ENCODE results near the gene BRD7.

Gene BRD7

DNA sequence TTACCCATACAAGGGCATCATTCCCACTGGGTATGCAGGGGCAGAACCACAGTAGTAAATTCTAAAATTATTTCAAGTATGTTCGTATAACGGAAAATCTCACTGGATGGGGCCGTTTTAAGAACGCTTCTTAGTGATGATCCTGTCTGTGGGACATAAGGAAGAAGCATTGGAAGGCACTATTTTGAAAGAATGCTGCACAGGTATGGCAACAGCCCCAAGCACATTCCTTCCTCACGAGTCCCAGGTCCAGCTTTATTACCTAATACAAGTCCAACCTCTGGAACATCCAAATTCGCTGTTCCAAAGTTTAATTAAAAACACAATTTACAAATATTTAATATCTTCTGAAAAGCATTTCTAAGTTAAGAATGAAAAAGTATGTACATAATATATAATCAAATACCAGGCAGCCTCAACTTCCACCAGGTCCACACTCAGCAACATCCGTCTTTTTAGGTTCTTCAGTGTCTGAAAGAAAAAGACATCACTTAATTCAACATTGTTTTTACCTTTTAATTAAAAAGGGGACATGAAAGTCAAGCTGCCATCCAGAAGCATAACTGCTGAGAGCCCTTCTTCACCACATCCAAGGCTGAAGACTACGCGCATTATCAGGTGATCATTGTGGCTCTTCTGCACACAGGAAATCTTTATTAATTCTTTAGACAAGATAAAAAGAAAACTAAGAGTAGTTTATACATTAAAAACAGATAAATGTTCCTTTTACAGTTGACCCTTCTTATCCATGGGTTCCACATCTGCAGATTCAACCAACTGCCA, 49.8 kb downstream of the BRD7 start:
- DNase-seq (ENCODE audit: low read depth), result no peak

GRCh38 chr16:50316848-50317630, 51.7 kb downstream of the BRD7 start:
- DNase-seq (ENCODE audit: low read depth), result no peak

GRCh38 chr16:50316102-50316847, 52.5 kb downstream of the BRD7 start:
- no peak for DNase-seq (ENCODE audit: low read depth)

DNA sequence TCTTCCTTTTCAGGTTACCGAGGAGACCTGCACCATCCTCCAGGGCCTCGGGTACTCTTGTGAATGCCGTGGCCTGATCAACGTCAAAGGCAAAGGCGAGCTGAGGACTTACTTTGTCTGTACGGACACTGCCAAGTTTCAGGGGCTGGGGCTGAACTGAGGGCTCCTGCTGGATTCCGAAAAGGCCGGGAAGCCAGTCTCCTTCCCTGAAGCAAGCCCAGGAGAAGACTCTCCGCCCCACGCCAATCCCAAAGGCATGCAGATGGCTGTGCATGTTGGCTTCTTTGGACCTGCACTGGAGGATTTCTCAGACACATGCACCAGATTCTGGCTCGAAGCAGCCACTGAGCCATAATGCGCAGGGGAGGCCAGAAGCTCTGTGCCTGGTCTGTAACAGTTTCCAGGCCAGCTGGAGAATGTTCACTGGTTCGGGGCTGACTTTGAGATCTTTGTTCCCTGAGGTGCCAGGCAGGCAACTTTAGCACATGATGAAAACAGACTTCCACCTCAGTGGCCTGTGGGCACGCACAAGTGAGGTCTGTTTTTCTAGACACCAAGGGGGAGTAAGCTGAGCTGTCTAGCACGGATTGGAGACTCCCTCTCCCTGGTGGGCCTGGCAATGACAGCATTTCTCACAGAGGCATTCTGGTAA, 53.3 kb downstream of the BRD7 start:
- DNase-seq (ENCODE audit: low read depth), result no peak

DNA sequence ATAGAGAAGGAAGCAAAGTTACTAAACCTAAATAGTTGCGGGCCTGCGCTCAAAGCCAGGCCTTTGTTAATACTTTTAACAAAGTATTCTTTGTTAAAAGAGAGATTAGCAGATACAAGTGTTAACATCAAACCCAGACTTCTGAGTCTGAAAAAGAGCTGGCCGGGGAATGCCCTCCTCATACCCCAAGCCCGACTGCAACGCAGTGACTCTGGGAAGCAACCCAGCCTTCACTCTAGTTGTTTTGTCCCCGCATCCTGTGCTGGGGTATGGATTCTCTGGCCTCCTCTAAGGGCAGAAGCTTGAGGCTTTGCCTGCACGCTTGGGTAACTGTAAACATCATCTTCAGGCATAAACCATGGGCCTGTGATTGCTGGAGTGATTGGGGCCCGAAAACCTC, 54.1 kb downstream of the BRD7 start:
- no peak for DNase-seq (ENCODE audit: low read depth)

DNA sequence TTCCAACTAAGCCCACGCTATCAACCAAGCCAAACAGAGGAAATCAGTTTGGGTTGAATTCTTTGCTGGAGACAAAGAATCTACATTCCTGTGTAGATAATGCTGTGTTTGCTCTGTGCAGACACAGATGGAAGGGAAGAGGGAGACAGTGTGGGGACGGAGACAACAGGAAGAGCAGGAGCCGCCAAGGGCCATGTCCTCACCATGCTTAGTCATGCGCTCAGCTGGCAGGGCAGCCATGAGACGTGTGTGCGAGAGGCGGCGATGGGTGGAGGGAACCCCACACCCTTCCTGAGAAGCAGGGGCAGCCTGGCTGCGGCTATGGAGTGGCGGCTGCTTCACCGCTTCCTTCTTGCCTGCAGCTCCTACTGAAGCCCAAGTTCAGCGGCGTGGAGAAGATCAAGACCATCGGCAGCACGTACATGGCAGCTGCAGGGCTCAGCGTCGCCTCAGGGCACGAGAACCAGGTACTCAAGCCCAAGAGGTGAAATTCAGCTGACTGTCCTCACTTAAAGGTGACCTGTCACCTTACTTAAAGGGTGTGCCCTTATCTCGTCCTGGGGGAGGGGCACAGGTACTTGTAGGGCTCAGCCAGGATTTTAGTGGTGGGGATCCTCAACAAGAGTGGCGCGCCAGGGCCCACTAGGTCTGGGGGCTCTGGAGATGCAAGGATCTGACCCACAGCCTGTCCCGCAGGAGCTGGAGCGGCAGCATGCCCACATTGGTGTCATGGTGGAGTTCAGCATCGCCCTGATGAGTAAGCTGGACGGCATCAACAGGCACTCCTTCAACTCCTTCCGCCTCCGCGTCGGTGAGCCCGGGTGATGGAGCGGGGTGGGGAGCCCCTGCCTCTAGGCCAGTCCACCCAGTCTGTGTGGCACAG, 55.0 kb downstream of the BRD7 start:
- DNase-seq (ENCODE audit: low read depth), result no peak

- DNase-seq (ENCODE audit: low read depth), result no peak
Observed at GRCh38 chr16:50311891-50312501, 56.8 kb downstream of the BRD7 start.

DNA sequence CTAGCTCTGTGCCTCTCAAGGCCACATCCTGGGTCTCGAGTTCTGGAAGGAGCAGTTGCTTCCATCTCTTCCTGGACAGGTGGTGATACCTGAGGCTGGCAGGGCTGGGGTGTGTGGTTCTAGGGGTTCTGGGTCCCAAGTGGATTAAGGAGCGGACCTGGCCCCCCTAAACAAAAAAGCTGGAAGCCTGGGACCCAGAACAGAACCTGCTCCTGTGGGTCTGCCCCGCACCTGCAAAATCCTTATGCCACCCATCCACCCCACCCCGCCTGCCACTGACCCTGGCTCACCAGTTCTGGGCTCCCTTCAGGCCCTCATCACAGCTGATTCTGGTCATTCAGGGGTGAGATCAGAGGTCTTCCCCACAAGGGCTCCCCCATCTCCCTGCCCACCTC, 57.7 kb downstream of the BRD7 start:
- DNase-seq (ENCODE audit: low read depth), result no peak

DNA sequence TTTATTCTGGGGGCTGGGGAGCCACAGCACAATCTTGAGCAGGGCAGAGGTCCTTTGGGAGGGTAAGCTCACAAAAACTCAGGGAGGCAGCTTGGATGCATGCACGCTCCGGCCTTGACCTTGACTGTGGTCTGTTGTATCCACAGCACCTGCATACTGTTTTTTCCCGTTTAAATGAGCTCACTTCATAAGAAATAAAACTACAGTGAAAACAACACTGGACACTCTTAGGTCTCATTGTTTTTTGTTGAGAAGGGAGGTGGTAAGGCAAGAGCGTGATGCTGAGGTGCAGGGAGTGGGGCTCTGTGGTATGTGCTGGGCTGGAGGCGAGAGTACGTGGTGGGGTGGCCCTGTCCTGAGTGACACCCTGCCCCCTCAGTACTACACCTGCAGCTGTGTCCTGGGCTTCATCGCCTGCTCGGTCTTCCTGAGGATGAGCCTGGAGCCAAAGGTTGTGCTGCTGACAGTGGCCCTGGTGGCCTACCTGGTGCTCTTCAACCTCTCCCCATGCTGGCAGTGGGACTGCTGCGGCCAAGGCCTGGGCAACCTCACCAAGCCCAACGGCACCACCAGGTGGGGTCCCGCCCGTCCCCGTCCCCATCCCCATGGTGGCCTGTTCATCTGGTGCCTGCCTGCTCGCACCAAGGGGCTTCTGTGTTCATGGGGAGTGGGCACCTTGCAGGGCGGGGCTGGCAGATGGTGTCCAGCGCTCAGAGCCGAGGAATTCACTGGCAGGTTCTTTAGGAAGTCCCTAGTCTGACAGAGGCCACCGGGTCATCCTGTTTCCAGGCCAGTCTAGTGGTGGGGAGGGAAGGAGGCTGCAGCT, 58.3 kb downstream of the BRD7 start:
- DNase-seq (ENCODE audit: low read depth), result no peak

- DNase-seq (ENCODE audit: low read depth), result no peak
Observed at GRCh38 chr16:50309527-50310307, 59.1 kb downstream of the BRD7 start.

DNA sequence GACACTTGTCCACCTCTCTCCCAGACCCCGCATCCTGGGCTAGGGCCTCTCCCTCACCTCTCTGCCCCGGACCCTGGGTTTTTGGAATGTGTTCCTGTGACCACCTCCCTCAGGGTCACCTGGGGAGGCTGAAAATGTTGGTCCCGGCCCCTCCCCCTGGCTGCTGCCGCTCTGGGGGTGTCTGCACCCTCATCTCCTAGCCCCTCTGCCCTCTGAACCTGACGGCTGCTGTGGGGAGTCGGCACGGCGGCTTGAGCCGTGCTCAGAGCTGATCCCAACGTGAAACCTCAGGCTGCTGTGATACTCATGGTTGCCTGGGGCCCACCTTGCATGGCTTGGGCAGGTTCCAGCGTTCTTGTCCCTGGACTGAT, 59.6 kb downstream of the BRD7 start:
- DNase-seq (ENCODE audit: low read depth), result no peak

GRCh38 chr16:50308237-50308965, 60.4 kb downstream of the BRD7 start:
- no peak for DNase-seq (ENCODE audit: low read depth)

DNA sequence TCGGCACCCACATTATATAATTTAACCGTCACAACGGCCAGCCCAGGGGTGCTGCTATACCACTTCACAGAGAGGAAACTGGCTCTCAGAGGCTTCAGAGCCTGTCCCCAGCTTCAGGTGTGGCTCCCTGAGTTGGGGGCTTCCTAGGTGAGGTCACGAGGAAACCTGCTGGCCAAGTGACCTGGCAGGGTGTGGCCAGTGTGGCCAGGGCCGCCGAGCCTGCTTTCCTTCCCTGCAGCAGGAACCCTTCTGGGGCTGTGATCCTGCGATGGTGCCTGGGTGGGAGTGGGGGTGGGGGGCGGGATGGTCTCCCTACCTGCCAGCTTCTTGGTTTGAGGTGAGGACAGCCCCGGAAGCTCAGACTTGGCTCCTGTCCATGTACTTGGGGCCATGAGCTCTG, 62.5 kb downstream of the BRD7 start:
- no peak for DNase-seq (ENCODE audit: low read depth)

- DNase-seq (ENCODE audit: low read depth), result no peak
Observed at GRCh38 chr16:50305441-50306061, 63.2 kb downstream of the BRD7 start.

GRCh38 chr16:50304467-50305440, 64.0 kb downstream of the BRD7 start:
- DNase-seq (ENCODE audit: low read depth), result no peak

GRCh38 chr16:50303605-50304466, 65.0 kb downstream of the BRD7 start:
- no peak for DNase-seq (ENCODE audit: low read depth)

Data from activated T-helper 9 cell treated with anti-CD3 and anti-CD28 coated beads, Interleukin-2, amount 50 U/mL, for 16 hours (primary cell).